ENCODE measurements around the gene PRR14L. TPM values are rescaled to one million over a fixed set of nuclear protein-coding genes. Genes with fewer than 3 reads are reported as not detected.
"Not testable (repeated sequence)": the region's sequence is repeated elsewhere in the genome, so short reads cannot be mapped to it uniquely, and the experiment has no call there.

Gene PRR14L
- total RNA-seq, 1 experiment from 2014 or later, result 60.5 TPM

DNA sequence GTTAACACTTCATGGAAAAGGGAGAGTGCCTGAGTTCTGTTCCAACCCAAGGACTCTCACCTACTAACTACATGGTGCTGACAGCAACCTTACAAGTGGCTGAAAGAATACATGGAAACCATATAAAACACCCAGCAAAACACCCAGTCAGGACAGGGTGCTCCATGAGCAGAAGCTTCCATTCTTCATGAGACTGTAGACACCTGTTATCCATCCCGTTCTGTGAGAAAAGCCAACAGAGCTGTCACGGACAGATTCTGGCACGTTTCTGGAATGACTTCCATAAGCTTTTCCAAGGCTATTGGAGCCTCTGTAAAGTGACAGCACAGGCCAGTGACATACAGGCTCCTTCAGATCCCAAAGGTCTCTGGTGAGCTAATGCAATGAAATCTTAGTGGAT lies 23.2 kb downstream of the PRR14L start:
- Mint-ChIP-seq H3K4me3 (ENCODE audit: low read depth, unreplicated experiment) (no peak overlapping the region), H3K27ac (ENCODE audit: unreplicated experiment) (no peak overlapping the region), H3K36me3 (ENCODE audit: insufficient read depth, unreplicated experiment) (peaks cover 18% of the 10 kb centered on the region), H3K9me3 (ENCODE audit: low read depth, unreplicated experiment) (no peaks in the 10 kb centered on the region), H3K4me1 (ENCODE audit: low read depth, unreplicated experiment) (peaks cover 2% of the 10 kb centered on the region), H3K27me3 (ENCODE audit: unreplicated experiment) (no peaks in the 10 kb centered on the region)
- intact Hi-C loops (cut with micrococcal nuclease; ENCODE audit: unreplicated experiment), result no loop called here
- no TSS peak for BruUV-seq (replicated peaks)
- TF ChIP-seq, protein P1, sequence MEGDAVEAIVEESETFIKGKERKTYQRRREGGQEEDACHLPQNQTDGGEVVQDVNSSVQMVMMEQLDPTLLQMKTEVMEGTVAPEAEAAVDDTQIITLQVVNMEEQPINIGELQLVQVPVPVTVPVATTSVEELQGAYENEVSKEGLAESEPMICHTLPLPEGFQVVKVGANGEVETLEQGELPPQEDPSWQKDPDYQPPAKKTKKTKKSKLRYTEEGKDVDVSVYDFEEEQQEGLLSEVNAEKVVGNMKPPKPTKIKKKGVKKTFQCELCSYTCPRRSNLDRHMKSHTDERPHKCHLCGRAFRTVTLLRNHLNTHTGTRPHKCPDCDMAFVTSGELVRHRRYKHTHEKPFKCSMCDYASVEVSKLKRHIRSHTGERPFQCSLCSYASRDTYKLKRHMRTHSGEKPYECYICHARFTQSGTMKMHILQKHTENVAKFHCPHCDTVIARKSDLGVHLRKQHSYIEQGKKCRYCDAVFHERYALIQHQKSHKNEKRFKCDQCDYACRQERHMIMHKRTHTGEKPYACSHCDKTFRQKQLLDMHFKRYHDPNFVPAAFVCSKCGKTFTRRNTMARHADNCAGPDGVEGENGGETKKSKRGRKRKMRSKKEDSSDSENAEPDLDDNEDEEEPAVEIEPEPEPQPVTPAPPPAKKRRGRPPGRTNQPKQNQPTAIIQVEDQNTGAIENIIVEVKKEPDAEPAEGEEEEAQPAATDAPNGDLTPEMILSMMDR (IDR thresholded peaks at IDR 0.05; ENCODE audit: unreplicated experiment), result no peak
- CTCF ChIA-PET, result no interaction called here
- DNase-seq, result no peak

- CTCF ChIA-PET, result interaction anchor here (0.6 kb wide), 1 partner anchor 17 kb away, joined by 3 read pairs; no protein-coding TSS in a partner anchor
- Mint-ChIP-seq H3K27me3 (ENCODE audit: unreplicated experiment) (no peaks in the 10 kb centered on the region), H3K27ac (ENCODE audit: unreplicated experiment) (no peak overlapping the region), H3K9me3 (ENCODE audit: low read depth, unreplicated experiment) (no peaks in the 10 kb centered on the region), H3K36me3 (ENCODE audit: insufficient read depth, unreplicated experiment) (peaks cover 26% of the 10 kb centered on the region), H3K4me3 (ENCODE audit: low read depth, unreplicated experiment) (no peak overlapping the region), H3K4me1 (ENCODE audit: low read depth, unreplicated experiment) (no peaks in the 10 kb centered on the region)
- TF ChIP-seq, protein P1 (IDR thresholded peaks at IDR 0.05; ENCODE audit: unreplicated experiment), result no peak
- intact Hi-C loops (cut with micrococcal nuclease; ENCODE audit: unreplicated experiment), result no loop called here
- BruUV-seq (replicated peaks), result no TSS peak
- no peak for DNase-seq
Measured at GRCh38 chr22:31723723-31724122, 26.2 kb downstream of the PRR14L start.

GRCh38 chr22:31719850-31720471 lies 30.0 kb downstream of the PRR14L start:
- H3K9me3 Mint-ChIP-seq (ENCODE audit: low read depth, unreplicated experiment), result no peaks in the 10 kb centered on the region
- peaks cover 43% of the 10 kb centered on the region for H3K36me3 Mint-ChIP-seq (ENCODE audit: insufficient read depth, unreplicated experiment)
- TF ChIP-seq, protein P1 (IDR thresholded peaks at IDR 0.05; ENCODE audit: unreplicated experiment), result no peak
- H3K27ac Mint-ChIP-seq (ENCODE audit: unreplicated experiment), result no peak overlapping the region
- intact Hi-C loops (cut with micrococcal nuclease; ENCODE audit: unreplicated experiment), result no loop called here
- no peaks in the 10 kb centered on the region for H3K4me1 Mint-ChIP-seq (ENCODE audit: low read depth, unreplicated experiment)
- no peak overlapping the region for H3K4me3 Mint-ChIP-seq (ENCODE audit: low read depth, unreplicated experiment)
- H3K27me3 Mint-ChIP-seq (ENCODE audit: unreplicated experiment), result no peaks in the 10 kb centered on the region
- no peak for DNase-seq
- CTCF ChIA-PET, result interaction anchor here (0.7 kb wide), 1 partner anchor 112 kb away, joined by 4 read pairs; no protein-coding TSS in a partner anchor
- BruUV-seq (replicated peaks), result no TSS peak

GRCh38 chr22:31715147-31715778 lies 34.7 kb downstream of the PRR14L start:
- no peaks in the 10 kb centered on the region for H3K27me3 Mint-ChIP-seq (ENCODE audit: unreplicated experiment)
- no peak overlapping the region for H3K4me3 Mint-ChIP-seq (ENCODE audit: low read depth, unreplicated experiment)
- CTCF ChIA-PET, result no interaction called here
- peaks cover 38% of the 10 kb centered on the region for H3K36me3 Mint-ChIP-seq (ENCODE audit: insufficient read depth, unreplicated experiment)
- TF ChIP-seq, protein P1 (IDR thresholded peaks at IDR 0.05; ENCODE audit: unreplicated experiment), result no peak
- no peaks in the 10 kb centered on the region for H3K4me1 Mint-ChIP-seq (ENCODE audit: low read depth, unreplicated experiment)
- H3K9me3 Mint-ChIP-seq (ENCODE audit: low read depth, unreplicated experiment), result no peaks in the 10 kb centered on the region
- no peak for DNase-seq
- intact Hi-C loops (cut with micrococcal nuclease; ENCODE audit: unreplicated experiment), result no loop called here
- H3K27ac Mint-ChIP-seq (ENCODE audit: unreplicated experiment), result no peak overlapping the region
- no TSS peak for BruUV-seq (replicated peaks)

- CTCF ChIA-PET; H3K4me3 Mint-ChIP-seq (ENCODE audit: low read depth, unreplicated experiment); H3K27ac Mint-ChIP-seq (ENCODE audit: unreplicated experiment); DNase-seq; H3K9me3 Mint-ChIP-seq (ENCODE audit: low read depth, unreplicated experiment); H3K4me1 Mint-ChIP-seq (ENCODE audit: low read depth, unreplicated experiment); intact Hi-C loops (cut with micrococcal nuclease; ENCODE audit: unreplicated experiment); H3K27me3 Mint-ChIP-seq (ENCODE audit: unreplicated experiment); BruUV-seq (replicated peaks): not testable (repeated sequence)
- H3K36me3 Mint-ChIP-seq (ENCODE audit: insufficient read depth, unreplicated experiment), result peaks cover 36% of the 10 kb centered on the region
Measured at GRCh38 chr22:31711226-31711625, 38.7 kb downstream of the PRR14L start.
